ENCODE measurements around the gene SFT2D3. TPM values are rescaled to one million over a fixed set of nuclear protein-coding genes. Genes with fewer than 3 reads are reported as not detected.

Gene SFT2D3
- total RNA-seq, 1 donor, result 14.8 TPM

DNA sequence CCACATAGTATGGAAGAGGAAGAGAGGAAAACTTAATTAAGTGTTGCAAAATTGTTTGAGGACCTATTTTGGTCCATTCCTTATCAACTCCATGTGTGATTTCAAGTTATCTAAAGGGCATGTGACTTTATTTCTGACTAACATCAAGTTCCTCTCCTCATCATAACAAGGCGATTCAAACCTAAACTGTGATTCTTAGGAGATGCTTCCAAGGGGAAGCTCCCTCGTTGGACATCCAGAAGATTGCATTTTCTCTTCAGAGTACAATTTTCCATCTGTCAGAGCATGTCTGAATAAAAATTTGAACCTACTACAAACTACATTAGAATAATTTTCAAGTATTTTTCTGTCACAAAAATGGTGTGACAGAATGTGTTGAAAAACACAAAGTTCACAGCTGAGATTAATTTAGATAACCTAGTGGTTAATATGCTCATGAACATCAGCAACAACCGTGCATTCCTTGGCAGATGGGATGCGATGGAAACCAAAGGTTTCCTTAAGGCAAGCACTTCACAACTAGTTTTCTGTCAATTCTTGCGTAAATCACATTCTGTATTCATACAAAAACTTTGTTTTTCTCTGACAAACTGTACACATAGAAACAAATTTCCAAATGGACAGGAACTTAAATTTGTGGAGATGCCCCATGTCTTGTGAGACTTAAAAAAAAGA is 4.2 kb downstream of the SFT2D3 start:
- Histone ChIP-seq H3K9me3 (ENCODE audit: low read depth, low read length) (no peaks in the 10 kb centered on the region), H3K27me3 (ENCODE audit: insufficient read depth, low read length) (no peaks in the 10 kb centered on the region), H3K4me1 (ENCODE audit: insufficient read depth, low read length) (peaks cover 38% of the 10 kb centered on the region), H3K4me3 (ENCODE audit: low read length) (no peak overlapping the region)

GRCh38 chr2:127706215-127706990 is 5.1 kb downstream of the SFT2D3 start:
- Histone ChIP-seq H3K4me3 (ENCODE audit: low read length) (no peak overlapping the region), H3K27me3 (ENCODE audit: insufficient read depth, low read length) (no peaks in the 10 kb centered on the region), H3K4me1 (ENCODE audit: insufficient read depth, low read length) (peaks cover 34% of the 10 kb centered on the region), H3K9me3 (ENCODE audit: low read depth, low read length) (no peaks in the 10 kb centered on the region)

DNA sequence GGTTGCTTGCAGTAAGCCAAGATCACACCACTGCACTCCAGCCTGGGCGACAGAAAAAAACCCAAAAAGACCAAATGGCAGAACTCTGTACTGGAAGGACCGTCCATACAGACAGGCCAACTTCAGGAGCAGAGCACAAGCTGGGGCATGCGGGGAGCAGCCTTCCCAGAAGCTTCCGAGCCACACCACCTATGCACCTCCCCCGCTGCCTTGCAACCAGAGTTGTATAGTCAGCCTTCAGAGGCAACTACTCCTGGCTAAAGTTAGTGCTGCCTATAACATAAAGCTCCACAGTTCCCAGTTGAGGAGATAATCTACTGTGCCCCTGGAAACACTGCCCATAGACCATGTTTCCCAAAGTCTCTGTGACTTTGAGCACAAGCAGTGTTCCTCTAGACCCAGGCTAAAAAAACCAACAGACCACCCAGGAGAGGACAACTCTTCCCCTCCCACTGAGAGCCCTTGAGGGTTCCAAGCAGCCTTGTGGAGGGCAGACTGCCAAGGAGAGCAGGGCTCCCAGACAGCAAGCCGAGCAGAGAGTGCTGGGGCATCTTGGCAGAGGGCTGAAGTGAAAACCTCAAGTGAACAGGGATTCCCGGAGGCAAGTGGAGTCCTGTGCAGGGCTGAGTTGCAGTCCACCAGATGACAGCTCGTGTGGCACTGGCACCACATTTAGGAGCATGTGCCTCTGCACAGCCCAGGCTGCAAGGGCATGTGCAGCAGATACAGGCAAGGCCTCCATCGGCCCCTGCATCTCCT is 6.8 kb downstream of the SFT2D3 start:
- Histone ChIP-seq H3K4me1 (ENCODE audit: insufficient read depth, low read length) (peaks cover 23% of the 10 kb centered on the region), H3K4me3 (ENCODE audit: low read length) (no peak overlapping the region)

GRCh38 chr2:127709336-127709735 is 8.0 kb downstream of the SFT2D3 start:
- H3K9me3 ChIP-seq (ENCODE audit: low read depth, low read length), result no peaks in the 10 kb centered on the region
- H3K4me1 ChIP-seq (ENCODE audit: insufficient read depth, low read length), result peaks cover 12% of the 10 kb centered on the region
- no peaks in the 10 kb centered on the region for H3K27me3 ChIP-seq (ENCODE audit: insufficient read depth, low read length)
- H3K4me3 ChIP-seq (ENCODE audit: low read length), result no peak overlapping the region

More for the DNA sequence above, 6.8 kb downstream of the SFT2D3 start:
- H3K27me3 ChIP-seq (ENCODE audit: insufficient read depth, low read length), result no peaks in the 10 kb centered on the region
- H3K9me3 ChIP-seq (ENCODE audit: low read depth, low read length), result no peaks in the 10 kb centered on the region

- Histone ChIP-seq H3K4me3 (ENCODE audit: low read length) (no peak overlapping the region), H3K9me3 (ENCODE audit: low read depth, low read length) (no peaks in the 10 kb centered on the region), H3K27me3 (ENCODE audit: insufficient read depth, low read length) (no peaks in the 10 kb centered on the region), H3K4me1 (ENCODE audit: insufficient read depth, low read length) (no peaks in the 10 kb centered on the region)
Measured at GRCh38 chr2:127712999-127713398, 11.7 kb downstream of the SFT2D3 start.

GRCh38 chr2:127713562-127713961 is 12.3 kb downstream of the SFT2D3 start:
- Histone ChIP-seq H3K4me1 (ENCODE audit: insufficient read depth, low read length) (no peaks in the 10 kb centered on the region), H3K9me3 (ENCODE audit: low read depth, low read length) (no peaks in the 10 kb centered on the region), H3K27me3 (ENCODE audit: insufficient read depth, low read length) (no peaks in the 10 kb centered on the region), H3K4me3 (ENCODE audit: low read length) (no peak overlapping the region)

GRCh38 chr2:127715778-127716449 is 14.6 kb downstream of the SFT2D3 start:
- Histone ChIP-seq H3K9me3 (ENCODE audit: low read depth, low read length) (no peaks in the 10 kb centered on the region), H3K4me3 (ENCODE audit: low read length) (no peak overlapping the region), H3K27me3 (ENCODE audit: insufficient read depth, low read length) (no peaks in the 10 kb centered on the region), H3K4me1 (ENCODE audit: insufficient read depth, low read length) (no peaks in the 10 kb centered on the region)

GRCh38 chr2:127718271-127718670 is 17.0 kb downstream of the SFT2D3 start:
- H3K27me3 ChIP-seq (ENCODE audit: insufficient read depth, low read length), result no peaks in the 10 kb centered on the region
- H3K9me3 ChIP-seq (ENCODE audit: low read depth, low read length), result no peaks in the 10 kb centered on the region
- no peaks in the 10 kb centered on the region for H3K4me1 ChIP-seq (ENCODE audit: insufficient read depth, low read length)
- H3K4me3 ChIP-seq (ENCODE audit: low read length), result no peak overlapping the region

DNA sequence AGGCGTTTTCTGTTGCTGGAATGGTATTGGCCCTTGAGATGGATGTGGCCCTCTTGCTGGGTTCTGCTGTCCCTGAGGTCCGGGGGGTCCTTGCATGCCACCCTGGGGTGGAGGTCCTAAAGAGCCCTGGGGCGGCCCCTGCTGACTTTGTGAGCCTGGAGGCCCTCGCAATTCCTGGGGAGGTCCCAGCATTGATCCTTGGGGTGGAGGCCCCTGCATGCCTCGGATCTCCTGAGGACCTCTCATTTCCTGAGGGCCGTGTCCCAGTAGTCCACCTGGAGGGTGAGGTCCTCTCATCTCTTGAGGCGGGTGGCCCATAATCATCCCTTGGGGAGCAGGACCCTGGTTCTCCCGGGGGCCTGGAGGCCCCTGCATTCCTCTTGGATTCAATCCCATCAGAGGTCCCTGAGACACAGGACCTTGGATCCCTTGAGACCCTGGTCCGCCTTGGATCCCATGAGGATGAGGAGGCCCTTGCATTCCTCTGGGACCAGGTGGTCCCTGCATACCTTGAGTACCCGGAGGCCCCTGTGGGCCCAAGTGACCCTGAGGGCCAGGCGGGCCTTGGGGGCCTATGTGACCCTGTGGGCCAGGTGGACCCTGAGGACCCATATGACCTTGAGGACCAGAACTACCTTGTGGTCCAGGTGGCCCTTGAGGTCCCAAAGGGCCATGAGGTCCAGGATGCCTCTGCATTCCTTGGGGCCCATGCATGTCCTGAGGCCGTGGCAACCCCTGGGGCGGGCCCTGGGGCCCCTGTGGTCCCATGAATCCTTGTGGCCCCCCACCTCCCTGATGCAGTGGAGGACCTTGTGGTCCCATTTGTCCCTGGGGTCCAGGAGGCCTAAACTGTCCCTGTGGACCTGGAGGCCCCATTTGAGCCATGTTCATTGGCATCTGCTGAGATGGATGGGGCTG is 18.3 kb downstream of the SFT2D3 start:
- no peaks in the 10 kb centered on the region for H3K27me3 ChIP-seq (ENCODE audit: insufficient read depth, low read length)
- no peak overlapping the region for H3K4me3 ChIP-seq (ENCODE audit: low read length)

DNA sequence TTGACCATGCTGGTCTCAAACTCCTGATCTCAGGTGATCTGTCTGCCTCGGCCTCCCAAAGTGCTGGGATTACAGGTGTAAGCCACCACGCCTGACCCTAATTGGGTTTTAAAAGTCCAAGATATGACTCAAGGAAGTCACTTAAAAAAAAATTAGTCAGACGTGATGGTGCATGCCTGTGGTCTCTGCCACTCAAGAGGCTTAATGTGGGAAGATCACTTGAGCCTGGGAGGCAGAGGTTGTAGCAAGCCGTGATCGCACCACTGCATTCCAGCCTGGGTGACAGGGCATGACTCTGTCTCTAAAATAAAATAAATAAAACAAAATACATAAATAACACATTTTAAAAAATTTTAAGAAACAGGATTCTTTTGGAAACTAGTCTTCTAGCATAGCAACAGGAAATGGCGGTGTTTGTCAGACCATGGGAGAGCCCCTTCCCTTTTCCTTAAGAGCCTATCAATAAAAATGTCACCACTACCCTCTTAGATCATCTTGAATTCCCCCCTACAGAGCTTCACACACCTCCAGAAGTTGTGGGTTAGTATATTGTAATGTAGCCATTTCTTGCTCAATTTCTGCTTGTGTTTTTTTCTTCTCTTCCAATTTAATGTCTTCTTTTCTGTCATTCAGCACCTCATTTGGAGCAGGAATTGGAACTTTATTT is 20.1 kb downstream of the SFT2D3 start:
- H3K4me1 ChIP-seq (ENCODE audit: insufficient read depth, low read length), result no peaks in the 10 kb centered on the region
- H3K9me3 ChIP-seq (ENCODE audit: low read depth, low read length), result no peaks in the 10 kb centered on the region
- no peaks in the 10 kb centered on the region for H3K27me3 ChIP-seq (ENCODE audit: insufficient read depth, low read length)
- no peak overlapping the region for H3K4me3 ChIP-seq (ENCODE audit: low read length)

More for the DNA sequence above, 18.3 kb downstream of the SFT2D3 start:
- H3K4me1 ChIP-seq (ENCODE audit: insufficient read depth, low read length), result no peaks in the 10 kb centered on the region
- no peaks in the 10 kb centered on the region for H3K9me3 ChIP-seq (ENCODE audit: low read depth, low read length)

DNA sequence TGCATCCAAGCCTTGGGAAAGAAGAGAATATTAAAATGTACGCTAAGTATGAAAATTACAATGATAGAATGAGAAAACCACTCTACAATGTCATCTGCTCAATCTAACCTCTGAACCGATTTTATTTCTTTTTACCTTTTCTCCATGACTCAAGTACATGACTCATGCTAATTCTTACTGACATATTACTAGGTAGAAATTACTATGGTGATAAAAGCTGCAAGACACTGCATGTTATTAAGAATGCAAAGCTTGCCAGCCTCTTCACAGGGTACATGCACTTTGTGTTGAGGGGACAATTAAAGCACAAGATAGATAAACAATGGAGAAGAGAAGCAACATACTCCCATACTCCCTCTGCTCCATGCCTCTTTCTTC is 20.7 kb downstream of the SFT2D3 start:
- Histone ChIP-seq H3K27me3 (ENCODE audit: insufficient read depth, low read length) (no peaks in the 10 kb centered on the region), H3K4me3 (ENCODE audit: low read length) (no peak overlapping the region), H3K4me1 (ENCODE audit: insufficient read depth, low read length) (no peaks in the 10 kb centered on the region), H3K9me3 (ENCODE audit: low read depth, low read length) (no peaks in the 10 kb centered on the region)

GRCh38 chr2:127722807-127723206 is 21.5 kb downstream of the SFT2D3 start:
- no peak overlapping the region for H3K4me3 ChIP-seq (ENCODE audit: low read length)
- no peaks in the 10 kb centered on the region for H3K9me3 ChIP-seq (ENCODE audit: low read depth, low read length)
- no peaks in the 10 kb centered on the region for H3K4me1 ChIP-seq (ENCODE audit: insufficient read depth, low read length)
- H3K27me3 ChIP-seq (ENCODE audit: insufficient read depth, low read length), result no peaks in the 10 kb centered on the region

DNA sequence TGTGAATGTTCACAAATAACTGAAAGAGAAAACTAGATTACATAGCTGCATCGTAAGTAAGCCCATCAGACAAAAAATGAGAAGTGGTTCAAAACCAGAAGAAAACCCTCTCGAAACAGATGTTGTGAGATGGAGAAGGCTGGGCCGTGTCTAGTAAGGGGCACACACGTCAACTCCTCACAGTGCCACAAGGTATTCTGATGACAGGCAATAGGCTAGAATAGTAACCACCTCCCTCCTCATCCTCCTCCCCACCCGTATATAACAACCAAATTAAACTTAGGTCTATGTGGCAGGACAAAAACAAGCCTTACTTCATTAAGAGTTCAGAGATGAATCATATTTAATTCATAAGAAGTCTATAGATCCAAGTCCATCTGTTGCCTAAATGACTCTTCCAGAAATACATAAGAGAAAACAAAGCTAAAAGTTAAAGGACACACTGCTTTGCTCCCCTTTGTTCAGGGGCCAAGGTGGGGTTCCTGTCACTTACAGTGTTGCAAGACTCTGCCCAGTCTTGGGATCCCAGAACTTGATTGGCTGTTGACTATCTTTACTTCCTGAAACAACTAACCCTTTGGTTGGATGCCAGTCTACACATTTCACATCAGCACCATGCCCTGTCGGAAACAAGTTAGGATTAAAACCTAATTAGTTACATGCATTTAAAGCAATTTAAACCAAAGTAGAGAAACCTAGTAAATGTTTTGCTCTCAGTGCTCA is 25.0 kb downstream of the SFT2D3 start:
- H3K9me3 ChIP-seq (ENCODE audit: low read depth, low read length), result no peaks in the 10 kb centered on the region
- H3K4me1 ChIP-seq (ENCODE audit: insufficient read depth, low read length), result no peaks in the 10 kb centered on the region
- H3K27me3 ChIP-seq (ENCODE audit: insufficient read depth, low read length), result no peaks in the 10 kb centered on the region
- no peak overlapping the region for H3K4me3 ChIP-seq (ENCODE audit: low read length)

All from mononuclear cell (primary cell).